ENCODE measurements around the gene PCDH15. TPM values are rescaled to one million over a fixed set of nuclear protein-coding genes. Genes with fewer than 3 reads are reported as not detected.

PCDH15 gene
- total RNA-seq, 3 donors from 2014 or later (not counting 1 experiment from before 2014, with no cell fraction given) = not detected

- H3K27ac Mint-ChIP-seq = no peak overlapping the region
- H3K27ac ChIP-seq (ENCODE audit: low read length) = no peak overlapping the region
- DNase-seq (no peak), ATAC-seq (no peak)
- no peaks in the 10 kb centered on the region for H3K9me3 ChIP-seq (ENCODE audit: control insufficient read depth, insufficient read depth, low read length)
- intact Hi-C loops (cut with micrococcal nuclease) = no loop called here
- H3K27me3 ChIP-seq (ENCODE audit: control insufficient read depth, insufficient read depth, low read length) = no peaks in the 10 kb centered on the region
- no peak overlapping the region for H3K4me3 ChIP-seq (ENCODE audit: low read length)
- H3K36me3 ChIP-seq (ENCODE audit: control insufficient read depth, insufficient read depth, low read length) = no peaks in the 10 kb centered on the region
- H3K36me3 Mint-ChIP-seq = no peaks in the 10 kb centered on the region
- peaks cover 5 to 9% of the 10 kb centered on the region in 2 donors for H3K9me3 Mint-ChIP-seq
- no peak for TF ChIP-seq CTCF (IDR thresholded peaks at IDR 0.05)
- no peaks in the 10 kb centered on the region for H3K4me1 Mint-ChIP-seq
- H3K4me3 Mint-ChIP-seq = no peak overlapping the region
- H3K4me1 ChIP-seq (ENCODE audit: control insufficient read depth, insufficient read depth, low read length) = no peaks in the 10 kb centered on the region
- H3K27me3 Mint-ChIP-seq (ENCODE audit: low read depth in 2 of 2) = no peaks in the 10 kb centered on the region
- WGBS (ENCODE audit: insufficient coverage) = 78% methylated on average over 2 of the region's 2 CpGs
Observed at GRCh38 chr10:54758791-54759190, 42.2 kb downstream of the PCDH15 start.

- Histone ChIP-seq H3K27me3 (ENCODE audit: control insufficient read depth, insufficient read depth, low read length) (no peaks in the 10 kb centered on the region), H3K36me3 (ENCODE audit: control insufficient read depth, insufficient read depth, low read length) (no peaks in the 10 kb centered on the region), H3K4me1 (ENCODE audit: control insufficient read depth, insufficient read depth, low read length) (no peaks in the 10 kb centered on the region), H3K4me3 (ENCODE audit: low read length) (no peak overlapping the region), H3K27ac (ENCODE audit: low read length) (no peak overlapping the region), H3K9me3 (ENCODE audit: control insufficient read depth, insufficient read depth, low read length) (no peaks in the 10 kb centered on the region)
- TF ChIP-seq CTCF (IDR thresholded peaks at IDR 0.05) = no peak
- DNase-seq = no peak
- 70% methylated on average over 1 of the region's 1 CpG for WGBS (ENCODE audit: insufficient coverage)
- Mint-ChIP-seq H3K27me3 (ENCODE audit: low read depth in 2 of 2) (no peaks in the 10 kb centered on the region), H3K36me3 (no peaks in the 10 kb centered on the region), H3K9me3 (peaks cover 5 to 16% of the 10 kb centered on the region in 2 donors), H3K4me3 (no peak overlapping the region), H3K4me1 (no peaks in the 10 kb centered on the region), H3K27ac (no peak overlapping the region)
- no peak for ATAC-seq
- intact Hi-C loops (cut with micrococcal nuclease) = no loop called here
Observed at GRCh38 chr10:54749623-54750022, 51.4 kb downstream of the PCDH15 start.

- DNase-seq = no peak
- Histone ChIP-seq H3K9me3 (ENCODE audit: control insufficient read depth, insufficient read depth, low read length) (no peaks in the 10 kb centered on the region), H3K4me3 (ENCODE audit: low read length) (no peak overlapping the region), H3K27ac (ENCODE audit: low read length) (no peak overlapping the region), H3K27me3 (ENCODE audit: control insufficient read depth, insufficient read depth, low read length) (no peaks in the 10 kb centered on the region), H3K36me3 (ENCODE audit: control insufficient read depth, insufficient read depth, low read length) (no peaks in the 10 kb centered on the region), H3K4me1 (ENCODE audit: control insufficient read depth, insufficient read depth, low read length) (no peaks in the 10 kb centered on the region)
- peaks cover 5% of the 10 kb centered on the region for H3K36me3 Mint-ChIP-seq
- H3K4me3 Mint-ChIP-seq = no peak overlapping the region
- H3K4me1 Mint-ChIP-seq = no peaks in the 10 kb centered on the region
- peaks cover 8 to 22% of the 10 kb centered on the region in 2 donors for H3K9me3 Mint-ChIP-seq
- TF ChIP-seq CTCF (IDR thresholded peaks at IDR 0.05) = no peak
- H3K27me3 Mint-ChIP-seq (ENCODE audit: low read depth in 2 of 2) = no peaks in the 10 kb centered on the region
- ATAC-seq = no peak
- H3K27ac Mint-ChIP-seq = no peak overlapping the region
- intact Hi-C loops (cut with micrococcal nuclease) = no loop called here
- 89% methylated on average over 1 of the region's 2 CpGs for WGBS (ENCODE audit: insufficient coverage)
Observed at GRCh38 chr10:54745436-54745835, 55.6 kb downstream of the PCDH15 start.

DNA sequence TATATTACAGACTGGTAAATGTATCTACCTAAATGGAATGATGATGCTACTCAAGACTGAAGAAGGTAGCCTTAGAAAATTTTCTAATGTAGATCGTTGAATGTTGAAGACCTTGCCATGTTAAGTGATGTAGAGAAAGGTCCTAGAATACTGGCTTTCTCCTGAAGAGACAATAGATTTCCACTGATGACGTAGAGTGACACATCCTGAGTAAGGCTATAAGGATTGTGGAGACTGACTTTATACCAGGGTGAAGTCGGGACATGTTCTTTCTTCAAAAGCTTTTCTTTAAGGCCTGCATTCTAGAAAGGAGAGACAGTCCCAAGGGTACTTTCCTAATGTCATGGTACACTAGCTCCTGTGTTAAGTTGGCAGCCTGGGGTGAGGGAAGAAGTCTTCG lies 58.6 kb downstream of the PCDH15 start:
- H3K27me3 Mint-ChIP-seq (ENCODE audit: low read depth in 2 of 2) = no peaks in the 10 kb centered on the region
- Histone ChIP-seq H3K36me3 (ENCODE audit: control insufficient read depth, insufficient read depth, low read length) (no peaks in the 10 kb centered on the region), H3K9me3 (ENCODE audit: control insufficient read depth, insufficient read depth, low read length) (no peaks in the 10 kb centered on the region), H3K4me1 (ENCODE audit: control insufficient read depth, insufficient read depth, low read length) (no peaks in the 10 kb centered on the region), H3K4me3 (ENCODE audit: low read length) (no peak overlapping the region), H3K27ac (ENCODE audit: low read length) (no peak overlapping the region), H3K27me3 (ENCODE audit: control insufficient read depth, insufficient read depth, low read length) (no peaks in the 10 kb centered on the region)
- peaks cover 18% of the 10 kb centered on the region for H3K36me3 Mint-ChIP-seq
- WGBS (ENCODE audit: insufficient coverage) = 88% methylated on average over 4 of the region's 4 CpGs
- H3K27ac Mint-ChIP-seq = no peak overlapping the region
- no peaks in the 10 kb centered on the region for H3K4me1 Mint-ChIP-seq
- DNase-seq = no peak
- no peak for TF ChIP-seq CTCF (IDR thresholded peaks at IDR 0.05)
- intact Hi-C loops (cut with micrococcal nuclease) = no loop called here
- H3K9me3 Mint-ChIP-seq = peaks cover 15 to 28% of the 10 kb centered on the region in 2 donors
- no peak overlapping the region for H3K4me3 Mint-ChIP-seq
- ATAC-seq = no peak

All from natural killer cell (primary cell).